K562 (cell line): ENCODE results near the gene FBXW9. TPM values are rescaled to one million over a fixed set of nuclear protein-coding genes. Genes with fewer than 3 reads are reported as not detected.
A peak's percentile ranks its signal among the peaks of the same experiment; 100 is the strongest.

Source experiments
- FOSL1 ChIP-seq: fragments of 200-800 bp; sonication (Bioruptor generic); conservative IDR thresholded peaks from 2 replicates; pipeline ENCODE4 v1.6.1; 2016; ENCODE audit warnings: missing genetic modification characterization, missing compliant biosample characterization
- HDAC1 ChIP-seq, 2 experiments: fragments of 450-650 bp; IDR thresholded peaks; 2 replicates each; pipeline ENCODE4 v1.6.1; 2016 to 2017; ENCODE audit warnings: inconsistent platforms in 1 of 2, mild to moderate bottlenecking in 1 of 2, moderate library complexity in 1 of 2
- KLF16 ChIP-seq: IDR thresholded peaks from 2 replicates; pipeline ENCODE4 v1.6.1; 2016; ENCODE audit warnings: antibody characterized with exemption
- LEF1 ChIP-seq: fragments of 450-650 bp; IDR thresholded peaks from 2 replicates; pipeline ENCODE4 v1.6.1; 2016; ENCODE audit warnings: mild to moderate bottlenecking
- MIER1 ChIP-seq: fragments of 450-650 bp; IDR thresholded peaks from 2 replicates; pipeline ENCODE4 v1.6.1; 2016; ENCODE audit warnings: antibody characterized with exemption, mild to moderate bottlenecking, low read depth
- PRDM10 ChIP-seq: fragments of 450-650 bp; IDR thresholded peaks from 2 replicates; pipeline ENCODE4 v1.6.1; 2018; ENCODE audit not compliant: partially characterized antibody
- SIN3B ChIP-seq: fragments of 450-650 bp; IDR thresholded peaks from 2 replicates; pipeline ENCODE4 v1.6.1; 2017; ENCODE audit warnings: low read depth, mild to moderate bottlenecking, moderate library complexity
- ZBTB43 ChIP-seq: sonication (generic); formaldehyde crosslinking; IDR thresholded peaks from 2 replicates; pipeline ENCODE4 v1.8.0; 2023; ENCODE audit warnings: mild to moderate bottlenecking, missing genetic modification reagents
- ZNF3 ChIP-seq: fragments of 250-450 bp; sonication (Bioruptor Pico); IDR thresholded peaks from 2 replicates; pipeline ENCODE4 v1.5.0; 2021; ENCODE audit warnings: mild to moderate bottlenecking, moderate library complexity
- ZNF512 ChIP-seq: IDR thresholded peaks from 2 replicates; pipeline ENCODE4 v1.6.1; 2016; ENCODE audit warnings: missing genetic modification characterization, missing compliant biosample characterization
- polyA plus RNA-seq, 8 experiments: library from polyadenylated mRNA; depleted of rRNA in 4 of 8; stranded (reverse) in 5 of 8; unstranded in 3 of 8; fragments of >200 nt; fragmentation: Nextera tagmentation in 2 of 8; fragmentation: Illumina TruSeq in 1 of 8; extraction: Ambion mirVana in 2 of 8; extraction: Trizol in 1 of 8; gene quantifications; 2 replicates each; pipeline versions ENCODE4 v1.2.1 to v1.2.3, GENCODE V29; 2011 to 2014; ENCODE audit warnings: inconsistent platforms in 1 of 8, missing spikeins in 1 of 8
- total RNA-seq, 7 experiments: library from RNA; depleted of rRNA in 6 of 7; stranded (reverse); fragments of >200 nt in 6 of 7; fragmentation: Illumina TruSeq in 2 of 7; extraction: Trizol in 2 of 7; gene quantifications; 2 replicates each; pipeline versions ENCODE4 v1.2.1 to v1.2.3, GENCODE V29; 2011 to 2021; ENCODE audit warnings: low replicate concordance in 1 of 7
- TF ChIP-seq, protein P1 (sequence below): fragments of 450-650 bp; formaldehyde crosslinking; IDR thresholded peaks from 2 replicates; pipeline ENCODE4 v1.4.0; 2020; ENCODE audit warnings: mild to moderate bottlenecking
- TF ChIP-seq, protein P2 (sequence below): fragments of 450-650 bp; IDR thresholded peaks from 2 replicates; pipeline ENCODE4 v1.6.1; 2017; ENCODE audit warnings: antibody characterized with exemption
- TF ChIP-seq, protein P3 (sequence below), 2 experiments: fragments of 150-350 bp in 1 of 2; IDR thresholded peaks; 2 replicates each; pipeline ENCODE4 v1.6.1; 2012 to 2016; ENCODE audit warnings: low read depth in 2 of 2, low read length in 2 of 2, mild to moderate bottlenecking in 1 of 2, moderate library complexity in 1 of 2

FBXW9 gene
- total and polyA plus RNA-seq, 9 of the 15 experiments (the other 6 are each of a cell fraction or from before 2014, with no cell fraction given) = 0.23 to 21.7 (median 6.2) TPM

- TF ChIP-seq ZNF3 (CRISPR knock-in tag) (no peak), ZBTB43 (no peak), SIN3B (peak; percentile 100), FOSL1 (0 out of 2 replicates have a peak, but pooled peaks have one; percentile 23), KLF16 (no peak), ZNF512 (tag) (no peak), MIER1 (0 out of 2 replicates have a peak, but pooled peaks have one; percentile 17), HDAC1 (IDR thresholded peaks at IDR 0.05) (peak; percentile 86 to 95), LEF1 (peak; percentile 35; the same call in 1 of the 2 replicates), PRDM10 (peak; percentile 100)
- TF ChIP-seq, protein P1, sequence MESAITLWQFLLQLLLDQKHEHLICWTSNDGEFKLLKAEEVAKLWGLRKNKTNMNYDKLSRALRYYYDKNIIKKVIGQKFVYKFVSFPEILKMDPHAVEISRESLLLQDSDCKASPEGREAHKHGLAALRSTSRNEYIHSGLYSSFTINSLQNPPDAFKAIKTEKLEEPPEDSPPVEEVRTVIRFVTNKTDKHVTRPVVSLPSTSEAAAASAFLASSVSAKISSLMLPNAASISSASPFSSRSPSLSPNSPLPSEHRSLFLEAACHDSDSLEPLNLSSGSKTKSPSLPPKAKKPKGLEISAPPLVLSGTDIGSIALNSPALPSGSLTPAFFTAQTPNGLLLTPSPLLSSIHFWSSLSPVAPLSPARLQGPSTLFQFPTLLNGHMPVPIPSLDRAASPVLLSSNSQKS (CRISPR knock-in tag) = no peak
- TF ChIP-seq, protein P2, sequence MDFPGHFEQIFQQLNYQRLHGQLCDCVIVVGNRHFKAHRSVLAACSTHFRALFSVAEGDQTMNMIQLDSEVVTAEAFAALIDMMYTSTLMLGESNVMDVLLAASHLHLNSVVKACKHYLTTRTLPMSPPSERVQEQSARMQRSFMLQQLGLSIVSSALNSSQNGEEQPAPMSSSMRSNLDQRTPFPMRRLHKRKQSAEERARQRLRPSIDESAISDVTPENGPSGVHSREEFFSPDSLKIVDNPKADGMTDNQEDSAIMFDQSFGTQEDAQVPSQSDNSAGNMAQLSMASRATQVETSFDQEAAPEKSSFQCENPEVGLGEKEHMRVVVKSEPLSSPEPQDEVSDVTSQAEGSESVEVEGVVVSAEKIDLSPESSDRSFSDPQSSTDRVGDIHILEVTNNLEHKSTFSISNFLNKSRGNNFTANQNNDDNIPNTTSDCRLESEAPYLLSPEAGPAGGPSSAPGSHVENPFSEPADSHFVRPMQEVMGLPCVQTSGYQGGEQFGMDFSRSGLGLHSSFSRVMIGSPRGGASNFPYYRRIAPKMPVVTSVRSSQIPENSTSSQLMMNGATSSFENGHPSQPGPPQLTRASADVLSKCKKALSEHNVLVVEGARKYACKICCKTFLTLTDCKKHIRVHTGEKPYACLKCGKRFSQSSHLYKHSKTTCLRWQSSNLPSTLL = no peak
- TF ChIP-seq, protein P3, sequence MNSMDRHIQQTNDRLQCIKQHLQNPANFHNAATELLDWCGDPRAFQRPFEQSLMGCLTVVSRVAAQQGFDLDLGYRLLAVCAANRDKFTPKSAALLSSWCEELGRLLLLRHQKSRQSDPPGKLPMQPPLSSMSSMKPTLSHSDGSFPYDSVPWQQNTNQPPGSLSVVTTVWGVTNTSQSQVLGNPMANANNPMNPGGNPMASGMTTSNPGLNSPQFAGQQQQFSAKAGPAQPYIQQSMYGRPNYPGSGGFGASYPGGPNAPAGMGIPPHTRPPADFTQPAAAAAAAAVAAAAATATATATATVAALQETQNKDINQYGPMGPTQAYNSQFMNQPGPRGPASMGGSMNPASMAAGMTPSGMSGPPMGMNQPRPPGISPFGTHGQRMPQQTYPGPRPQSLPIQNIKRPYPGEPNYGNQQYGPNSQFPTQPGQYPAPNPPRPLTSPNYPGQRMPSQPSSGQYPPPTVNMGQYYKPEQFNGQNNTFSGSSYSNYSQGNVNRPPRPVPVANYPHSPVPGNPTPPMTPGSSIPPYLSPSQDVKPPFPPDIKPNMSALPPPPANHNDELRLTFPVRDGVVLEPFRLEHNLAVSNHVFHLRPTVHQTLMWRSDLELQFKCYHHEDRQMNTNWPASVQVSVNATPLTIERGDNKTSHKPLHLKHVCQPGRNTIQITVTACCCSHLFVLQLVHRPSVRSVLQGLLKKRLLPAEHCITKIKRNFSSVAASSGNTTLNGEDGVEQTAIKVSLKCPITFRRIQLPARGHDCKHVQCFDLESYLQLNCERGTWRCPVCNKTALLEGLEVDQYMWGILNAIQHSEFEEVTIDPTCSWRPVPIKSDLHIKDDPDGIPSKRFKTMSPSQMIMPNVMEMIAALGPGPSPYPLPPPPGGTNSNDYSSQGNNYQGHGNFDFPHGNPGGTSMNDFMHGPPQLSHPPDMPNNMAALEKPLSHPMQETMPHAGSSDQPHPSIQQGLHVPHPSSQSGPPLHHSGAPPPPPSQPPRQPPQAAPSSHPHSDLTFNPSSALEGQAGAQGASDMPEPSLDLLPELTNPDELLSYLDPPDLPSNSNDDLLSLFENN (IDR thresholded peaks at IDR 0.05; ENCODE audit: low read depth in 2 of 2, low read length in 2 of 2) = no peak
Measured at GRCh38 chr19:12736995-12737834, 40.8 kb upstream of the FBXW9 start, which contains the start of gene GET3 (continued).
